Measurements from ENCODE around the gene SHC4. TPM values are rescaled to one million over a fixed set of nuclear protein-coding genes. Genes with fewer than 3 reads are reported as not detected.

Gene SHC4
- total and polyA plus RNA-seq, 9 of the 15 experiments (the other 6 are each of a cell fraction or from before 2014, with no cell fraction given), result 0.43 to 1.2 (median 0.67) TPM

DNA sequence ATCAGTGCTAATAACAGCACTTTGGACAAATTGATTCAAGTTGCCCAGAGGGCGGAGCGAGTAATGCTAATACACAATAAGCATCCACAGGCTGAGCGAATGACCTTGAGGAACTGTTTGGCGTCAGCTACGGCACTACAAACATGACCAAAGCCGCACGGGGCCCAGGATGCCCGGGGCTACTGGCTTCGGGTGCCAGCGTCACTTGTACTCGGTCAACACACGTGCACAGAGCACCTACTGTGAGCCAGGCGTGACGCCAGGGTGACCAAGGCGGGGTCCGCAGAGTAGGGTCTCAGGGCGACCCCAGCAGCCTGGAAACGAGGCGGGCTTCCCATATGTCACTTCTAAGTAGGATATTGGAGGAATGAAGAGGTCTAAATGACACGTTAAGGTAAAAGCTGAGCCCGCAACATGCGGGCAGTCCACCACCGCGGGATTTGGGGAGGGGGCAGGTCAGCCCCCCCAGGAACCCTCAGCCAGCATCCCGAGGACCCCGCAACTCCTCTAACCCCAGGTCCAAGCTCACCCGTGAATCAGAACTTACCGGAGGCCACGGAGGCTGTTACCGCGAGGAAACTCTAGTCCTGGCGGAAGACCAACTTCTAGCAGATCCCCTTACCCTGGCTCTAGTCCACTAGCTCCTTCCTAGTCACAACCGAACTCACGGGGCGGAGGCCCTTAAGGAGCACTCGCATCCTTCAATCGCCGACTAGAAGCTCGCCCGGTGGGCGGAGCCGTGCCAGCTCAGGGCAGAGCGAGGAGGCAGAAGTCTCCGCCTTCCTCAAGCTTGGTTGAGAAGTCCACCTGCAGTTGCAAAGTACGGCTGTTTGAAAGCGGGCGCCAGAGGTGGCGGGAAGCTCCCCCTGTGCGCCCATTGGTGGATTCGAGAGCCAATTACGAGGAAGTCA is 153.1 kb downstream of the SHC4 start, which contains the start of gene CEP152 (continued):
- TF ChIP-seq ATF6 (CRISPR knock-in tag; IDR thresholded peaks at IDR 0.05) (peak; percentile 63; the same call in 1 of the 2 replicates), SMARCB1 (IDR thresholded peaks at IDR 0.05; ENCODE audit: insufficient read length, low read depth) (no peak), TFAM (CRISPR knock-in tag; conservative IDR thresholded peaks at IDR 0.05) (no peak), ESRRA (IDR thresholded peaks at IDR 0.05; ENCODE audit: borderline replicate concordance, low read depth) (peak; percentile 88), TEAD1 (CRISPR knock-in tag; IDR thresholded peaks at IDR 0.05) (peak in 1 of 2 experiments; percentile 83; a peak in 2 of 4 replicates), MTA3 (IDR thresholded peaks at IDR 0.05; ENCODE audit: borderline replicate concordance) (peak; percentile 40; the same call in 1 of the 2 replicates), KHSRP (IDR thresholded peaks at IDR 0.05) (no peak), ZNF644 (tag; IDR thresholded peaks at IDR 0.05; ENCODE audit: low read depth) (no peak), CREB1 (IDR thresholded peaks at IDR 0.05) (peak; percentile 55; the same call in 1 of the 2 replicates), CREB1 (CRISPR knock-in tag; IDR thresholded peaks at IDR 0.05) (peak; percentile 38; the same call in 1 of the 2 replicates), ASH1L (IDR thresholded peaks at IDR 0.05; ENCODE audit: borderline replicate concordance, low read depth, partially characterized antibody) (peak; percentile 67), RAD51 (IDR thresholded peaks at IDR 0.05; ENCODE audit: borderline replicate concordance, low read depth) (no peak), ZNF717 (CRISPR knock-in tag; IDR thresholded peaks at IDR 0.05) (no peak), KDM5B (IDR thresholded peaks at IDR 0.05; ENCODE audit: insufficient replicate concordance, low read depth, low read length) (peak; percentile 81), POLR2AphosphoS5 (IDR thresholded peaks at IDR 0.05; ENCODE audit: control insufficient read depth, insufficient read depth, low read depth, low read length) (peak; percentile 78), ZNF232 (CRISPR knock-in tag; IDR thresholded peaks at IDR 0.05) (no peak), NONO (IDR thresholded peaks at IDR 0.05; ENCODE audit: low read depth in 2 of 2, low read length in 1 of 2) (no peak), LCOR (CRISPR knock-in tag; IDR thresholded peaks at IDR 0.05) (no peak; the same call in 1 of the 2 replicates), TAF7 (tag; IDR thresholded peaks at IDR 0.05) (no peak), SAP30 (IDR thresholded peaks at IDR 0.05; ENCODE audit: borderline replicate concordance, insufficient read depth, low read depth, low read length, poor library complexity, severe bottlenecking) (peak; percentile 62), BCLAF1 (IDR thresholded peaks at IDR 0.05; ENCODE audit: borderline replicate concordance in 1 of 2, control insufficient read depth in 1 of 2, low read depth in 2 of 2, low read length in 1 of 2) (no peak), ZNF408 (CRISPR knock-in tag; IDR thresholded peaks at IDR 0.05; ENCODE audit: low read depth) (no peak)

Measured in K562 (cell line).